HG03060 (cell line): ENCODE measurements around the gene PCDHA13.
"Not testable (repeated sequence)": the region's sequence is repeated elsewhere in the genome, so short reads cannot be mapped to it uniquely, and the experiment has no call there.

Source experiments
- ATAC-seq: cut with Tn5 transposase; IDR thresholded peaks from one replicate; pipeline ENCODE4 v1.9.1; 2021; ENCODE audit warnings: low read depth, moderate number of reproducible peaks; ENCODE audit not compliant: unreplicated experiment

The PCDHA13 gene

GRCh38 chr5:140869555-140869886 lies 12.4 kb upstream of the PCDHA13 start:
- no peak for ATAC-seq

DNA sequence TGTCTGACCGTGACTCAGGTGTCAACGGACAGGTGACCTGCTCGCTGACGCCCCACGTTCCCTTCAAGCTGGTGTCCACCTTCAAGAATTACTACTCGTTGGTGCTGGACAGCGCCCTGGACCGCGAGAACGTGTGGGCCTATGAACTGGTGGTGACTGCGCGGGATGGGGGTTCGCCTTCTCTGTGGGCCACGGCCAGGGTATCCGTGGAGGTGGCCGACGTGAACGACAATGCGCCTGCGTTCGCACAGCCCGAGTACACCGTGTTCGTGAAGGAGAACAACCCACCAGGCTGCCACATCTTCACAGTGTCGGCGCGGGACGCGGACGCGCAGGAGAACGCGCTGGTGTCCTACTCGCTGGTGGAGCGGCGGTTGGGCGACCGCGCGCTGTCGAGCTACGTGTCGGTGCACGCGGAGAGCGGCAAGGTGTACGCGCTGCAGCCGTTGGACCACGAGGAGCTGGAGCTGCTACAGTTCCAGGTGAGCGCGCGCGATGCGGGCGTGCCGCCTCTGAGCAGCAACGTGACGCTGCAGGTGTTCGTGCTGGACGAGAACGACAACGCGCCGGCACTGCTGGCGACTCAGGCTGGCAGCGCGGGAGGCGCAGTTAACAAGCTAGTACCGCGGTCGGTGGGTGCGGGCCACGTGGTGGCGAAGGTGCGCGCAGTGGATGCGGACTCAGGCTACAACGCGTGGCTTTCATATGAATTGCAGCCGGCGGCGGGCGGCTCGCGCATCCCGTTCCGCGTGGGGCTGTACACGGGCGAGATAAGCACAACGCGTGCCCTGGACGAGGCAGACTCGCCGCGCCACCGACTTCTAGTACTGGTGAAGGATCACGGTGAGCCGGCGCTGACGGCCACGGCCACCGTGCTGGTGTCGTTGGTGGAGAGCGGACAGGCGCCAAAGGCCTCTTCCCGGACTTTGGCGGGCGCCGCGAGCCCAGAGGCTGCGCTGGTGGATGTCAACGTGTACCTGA lies 11.4 kb upstream of the PCDHA13 start:
- ATAC-seq: no peak

- no peak for ATAC-seq
Observed at GRCh38 chr5:140875085-140876065, 6.5 kb upstream of the PCDHA13 start, which contains the start of gene PCDHA12. PCDHA12 (plus strand) TSS chr5:140875308; CDS start chr5:140875473, 165 bp downstream.

DNA sequence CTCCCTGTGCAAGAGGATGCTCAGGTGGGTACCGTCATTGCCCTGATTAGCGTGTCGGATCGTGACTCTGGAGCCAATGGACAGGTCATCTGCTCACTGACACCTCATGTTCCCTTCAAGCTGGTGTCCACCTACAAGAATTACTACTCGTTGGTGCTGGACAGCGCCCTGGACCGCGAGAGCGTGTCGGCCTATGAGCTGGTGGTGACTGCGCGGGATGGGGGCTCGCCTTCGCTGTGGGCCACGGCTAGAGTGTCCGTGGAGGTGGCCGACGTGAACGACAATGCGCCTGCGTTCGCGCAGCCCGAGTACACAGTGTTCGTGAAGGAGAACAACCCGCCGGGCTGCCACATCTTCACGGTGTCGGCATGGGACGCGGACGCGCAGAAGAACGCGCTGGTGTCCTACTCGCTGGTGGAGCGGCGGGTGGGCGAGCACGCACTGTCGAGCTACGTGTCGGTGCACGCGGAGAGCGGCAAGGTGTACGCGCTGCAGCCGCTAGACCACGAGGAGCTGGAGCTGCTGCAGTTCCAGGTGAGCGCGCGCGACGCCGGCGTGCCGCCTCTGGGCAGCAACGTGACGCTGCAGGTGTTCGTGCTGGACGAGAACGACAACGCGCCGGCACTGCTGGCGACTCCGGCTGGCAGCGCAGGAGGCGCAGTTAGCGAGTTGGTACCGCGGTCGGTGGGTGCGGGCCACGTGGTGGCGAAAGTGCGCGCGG lies 5.2 kb upstream of the PCDHA13 start:
- ATAC-seq: not testable (repeated sequence)

DNA sequence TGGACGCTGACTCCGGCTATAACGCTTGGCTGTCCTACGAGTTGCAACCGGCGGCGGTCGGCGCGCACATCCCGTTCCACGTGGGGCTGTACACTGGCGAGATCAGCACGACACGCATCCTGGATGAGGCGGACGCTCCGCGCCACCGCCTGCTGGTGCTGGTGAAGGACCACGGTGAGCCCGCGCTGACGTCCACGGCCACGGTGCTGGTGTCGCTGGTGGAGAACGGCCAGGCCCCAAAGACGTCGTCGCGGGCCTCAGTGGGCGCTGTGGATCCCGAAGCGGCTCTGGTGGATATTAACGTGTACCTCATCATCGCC lies 4.7 kb upstream of the PCDHA13 start:
- no peak for ATAC-seq

DNA sequence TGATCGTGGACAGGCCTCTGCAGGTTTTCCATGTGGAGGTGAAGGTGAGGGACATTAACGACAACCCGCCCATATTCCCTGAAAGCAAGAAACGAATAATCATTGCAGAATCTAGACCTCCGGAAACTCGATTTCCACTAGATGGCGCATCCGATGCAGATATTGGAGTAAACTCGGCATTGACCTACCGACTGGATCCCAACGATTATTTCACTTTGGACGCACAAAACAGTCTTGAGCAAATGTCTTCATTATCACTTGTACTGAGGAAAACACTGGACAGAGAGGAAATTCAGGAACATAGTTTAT lies 621 bp downstream of the PCDHA13 start:
- no peak for ATAC-seq

- no peak for ATAC-seq
Observed at GRCh38 chr5:140883373-140883772, 1.4 kb downstream of the PCDHA13 start.

- ATAC-seq: no peak
Observed at GRCh38 chr5:140883927-140884697, 2.2 kb downstream of the PCDHA13 start.

DNA sequence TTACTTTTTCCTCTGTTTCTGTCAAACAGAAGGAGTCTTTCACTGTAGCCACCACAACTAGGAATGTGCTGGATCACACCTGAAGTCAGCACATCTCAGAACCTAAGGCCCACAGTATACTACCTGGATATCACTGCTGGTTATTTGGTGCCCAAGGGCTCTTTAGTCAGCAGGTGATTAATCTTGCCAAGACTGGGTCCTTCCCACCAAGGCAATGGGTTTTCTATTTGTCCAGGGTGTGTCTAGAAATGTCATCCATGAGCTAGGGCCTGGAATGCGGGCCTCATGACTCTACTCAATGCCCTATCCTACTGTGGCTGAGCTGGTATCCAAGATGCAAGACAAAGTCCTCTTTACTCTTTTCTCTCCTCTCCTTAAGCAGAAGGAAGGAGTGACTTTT lies 34.4 kb downstream of the PCDHA13 start:
- no peak for ATAC-seq

DNA sequence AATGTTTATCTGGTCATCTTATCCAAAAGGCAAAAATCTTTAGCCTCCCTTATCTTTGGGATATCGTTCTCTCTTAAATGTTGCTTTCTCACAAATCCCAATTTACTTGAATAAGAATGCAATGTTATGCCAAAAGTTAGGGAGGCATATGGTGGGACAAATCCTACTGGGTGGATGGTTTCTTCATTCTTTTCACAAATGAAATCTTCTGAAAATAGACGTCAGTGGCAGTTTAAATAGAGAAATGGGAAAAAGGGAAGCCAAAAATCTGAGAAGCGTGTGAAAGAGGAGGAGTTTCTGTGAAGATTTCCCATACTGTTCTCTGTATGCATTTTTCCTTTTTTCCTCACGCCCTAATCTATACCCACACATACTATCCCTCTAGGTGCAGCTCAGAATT lies 41.7 kb downstream of the PCDHA13 start:
- no peak for ATAC-seq

DNA sequence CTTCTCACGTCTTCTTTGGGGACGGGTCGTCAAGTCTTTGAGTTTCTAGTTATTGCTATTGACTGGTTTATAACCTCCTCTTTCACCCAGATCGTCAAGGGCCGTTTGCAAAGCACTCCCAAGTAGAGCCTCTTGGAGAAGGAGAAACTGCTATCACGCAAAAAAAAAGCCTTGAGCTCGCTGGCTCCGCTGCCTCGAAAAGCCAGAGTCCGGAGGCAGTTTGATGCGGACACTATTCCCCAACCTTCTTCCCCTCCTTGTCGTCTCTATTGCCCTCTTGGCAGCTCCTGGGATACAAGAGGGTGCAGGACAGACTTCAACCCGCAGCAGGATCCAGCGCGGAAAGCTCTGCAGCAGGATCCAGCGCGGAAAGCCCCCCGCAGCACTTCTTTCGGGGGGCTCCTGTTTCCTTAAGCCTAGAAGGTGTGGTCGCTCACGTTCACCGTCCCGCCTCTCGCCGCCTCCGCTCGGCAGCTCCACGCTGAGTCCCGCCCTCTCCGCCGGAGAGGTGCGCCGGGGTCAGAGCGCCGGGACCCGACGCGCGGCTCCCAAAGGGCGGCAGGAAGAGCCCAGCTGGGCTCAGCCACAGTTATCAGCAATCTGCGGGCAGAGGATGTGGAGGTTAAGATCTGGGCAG lies 44.0 kb downstream of the PCDHA13 start, which contains the start of gene PCDHAC1:
Gene PCDHAC1 (plus strand): TSS at position 494 of the 637 bp plus-strand sequence. CDS start 594 bp downstream, outside the sequence.
- ATAC-seq: no peak

DNA sequence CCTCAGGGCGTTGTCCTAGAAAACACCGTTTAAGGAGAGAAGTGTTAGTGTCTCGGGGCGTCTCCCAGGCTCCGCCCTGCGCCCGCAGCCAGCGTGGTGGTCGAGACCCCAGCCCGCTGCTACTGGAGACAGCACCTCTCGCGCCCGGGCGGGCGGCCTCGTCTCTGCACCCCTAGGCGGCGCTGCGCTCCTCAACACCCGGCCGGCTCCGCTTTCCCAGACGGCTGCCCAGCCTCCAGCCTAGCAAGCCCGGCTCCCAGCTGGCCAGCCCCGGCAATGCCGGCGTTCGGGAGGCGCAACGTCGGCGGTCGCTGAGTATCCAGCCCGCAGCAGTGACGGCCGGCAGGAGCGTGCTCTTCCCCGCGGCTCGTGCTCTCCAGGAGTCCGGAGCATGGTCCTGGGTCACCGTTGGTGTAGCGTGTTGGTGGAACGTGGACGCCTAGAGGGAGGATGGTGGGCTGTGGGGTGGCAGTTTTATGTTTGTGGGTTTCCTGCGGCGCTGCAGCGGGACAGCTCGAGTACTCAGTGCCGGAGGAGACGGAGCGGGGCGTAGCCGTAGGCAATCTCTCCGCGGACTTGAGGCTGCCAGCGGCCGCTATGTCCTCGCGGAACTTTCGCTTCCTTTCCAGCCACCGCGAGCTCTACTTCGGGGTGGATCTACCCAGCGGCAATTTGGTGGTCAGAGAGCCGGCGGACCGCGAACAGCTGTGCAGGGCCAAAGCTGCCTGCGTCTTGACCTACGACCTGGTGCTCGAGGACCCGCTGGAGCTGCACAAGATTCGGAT lies 44.7 kb downstream of the PCDHA13 start:
- no peak for ATAC-seq

DNA sequence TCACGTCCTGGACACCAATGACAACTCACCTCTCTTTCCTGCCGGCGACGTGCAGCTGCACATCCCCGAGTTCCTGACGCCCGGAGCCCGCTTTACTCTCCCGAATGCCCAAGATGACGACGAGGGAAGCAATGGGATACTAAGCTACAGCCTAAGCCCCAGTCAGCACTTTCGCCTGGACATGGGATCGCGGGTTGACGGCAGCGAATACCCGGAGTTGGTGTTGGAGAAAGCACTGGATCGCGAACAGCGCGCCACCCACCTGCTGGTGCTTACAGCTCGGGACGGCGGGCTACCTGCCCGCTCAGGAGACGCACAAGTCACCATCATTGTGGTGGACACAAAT lies 45.3 kb downstream of the PCDHA13 start:
- ATAC-seq: no peak
